ENCODE measurements around the gene THRA.
A peak's percentile ranks its signal among the peaks of the same experiment; 100 is the strongest.

The THRA gene

GRCh38 chr17:40099619-40100418, 37.1 kb downstream of the THRA start:
- no peak for DNase-seq (ENCODE audit: low read depth in 2 of 2)

GRCh38 chr17:40100419-40100668, 37.6 kb downstream of the THRA start, which contains the start of gene NR1D1:
NR1D1 (minus strand) TSS chr17:40100589; CDS start chr17:40100094, 495 bp downstream.
- DNase-seq (ENCODE audit: low read depth in 2 of 2) = no peak

DNA sequence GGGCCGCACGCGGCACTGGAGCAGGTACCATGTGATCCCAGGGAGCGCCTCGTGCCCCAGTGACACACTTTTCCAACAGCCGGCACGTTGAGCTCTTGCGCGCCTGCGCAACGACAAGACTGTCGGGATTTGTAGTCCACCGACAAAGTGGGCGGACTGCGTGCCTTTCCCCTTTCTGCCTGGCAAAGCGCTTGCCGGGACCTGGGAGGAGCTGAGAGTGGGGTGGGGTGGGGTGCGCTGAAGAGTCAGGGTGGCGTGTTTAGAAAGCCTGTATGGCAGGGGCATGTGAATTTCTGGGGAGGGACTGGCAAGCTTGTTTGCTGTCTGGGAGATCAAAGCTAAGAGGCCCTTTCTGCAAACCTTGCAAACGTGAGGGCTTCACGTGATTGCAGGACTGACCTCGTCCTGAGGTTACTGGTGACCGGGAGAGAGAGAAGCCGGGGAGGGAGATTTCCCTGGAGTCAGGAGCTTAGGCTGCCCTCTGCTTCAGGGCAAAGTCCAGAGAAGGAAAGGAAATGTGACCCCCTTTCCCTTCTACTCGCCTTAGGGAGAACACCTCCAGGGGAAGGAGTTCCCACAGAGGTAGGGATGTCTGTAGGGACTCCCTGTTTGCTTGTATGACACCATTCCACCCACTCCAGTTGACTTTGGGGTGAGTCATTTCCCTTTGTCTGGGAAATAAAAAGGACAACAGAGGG, 38.1 kb downstream of the THRA start:
- DNase-seq (ENCODE audit: low read depth in 2 of 2) = peak; percentile 81 to 86

GRCh38 chr17:40101367-40102210, 38.8 kb downstream of the THRA start:
- DNase-seq (ENCODE audit: low read depth in 2 of 2) = no peak

DNA sequence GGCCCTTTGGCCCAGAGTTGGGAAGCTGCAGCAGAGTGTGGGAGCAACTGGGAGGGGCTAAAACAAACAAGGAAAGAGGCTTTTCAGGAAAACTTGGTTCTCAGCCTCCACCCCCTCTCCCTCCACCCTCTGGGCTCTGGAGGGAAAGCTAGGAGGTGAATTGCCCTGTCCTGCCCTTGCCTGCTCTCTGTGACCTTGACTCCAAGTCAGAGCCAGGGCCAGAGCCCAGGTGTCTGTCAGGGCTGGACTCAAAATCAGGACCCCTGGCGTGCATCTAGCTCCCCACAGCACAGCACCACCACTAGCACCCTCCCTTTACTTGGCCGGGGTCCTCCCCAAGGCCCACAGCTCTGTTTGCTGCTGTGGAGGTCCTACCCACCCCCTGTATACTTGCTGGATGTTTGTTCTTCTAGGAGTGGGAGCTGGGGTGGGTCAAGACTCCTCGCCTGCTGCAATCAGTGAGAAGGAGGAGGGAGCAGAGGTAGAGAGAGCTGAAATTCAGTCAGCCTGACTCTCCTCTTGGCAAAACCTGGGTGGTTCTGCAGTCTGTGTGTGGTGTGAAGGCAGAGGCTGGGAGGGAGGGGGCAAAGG, 40.4 kb downstream of the THRA start:
- DNase-seq (ENCODE audit: low read depth in 2 of 2) = no peak

- DNase-seq (ENCODE audit: low read depth in 2 of 2) = no peak
Measured at GRCh38 chr17:40103688-40104087, 40.9 kb downstream of the THRA start.

- no peak for DNase-seq (ENCODE audit: low read depth in 2 of 2)
Measured at GRCh38 chr17:40104594-40105486, 42.1 kb downstream of the THRA start.

DNA sequence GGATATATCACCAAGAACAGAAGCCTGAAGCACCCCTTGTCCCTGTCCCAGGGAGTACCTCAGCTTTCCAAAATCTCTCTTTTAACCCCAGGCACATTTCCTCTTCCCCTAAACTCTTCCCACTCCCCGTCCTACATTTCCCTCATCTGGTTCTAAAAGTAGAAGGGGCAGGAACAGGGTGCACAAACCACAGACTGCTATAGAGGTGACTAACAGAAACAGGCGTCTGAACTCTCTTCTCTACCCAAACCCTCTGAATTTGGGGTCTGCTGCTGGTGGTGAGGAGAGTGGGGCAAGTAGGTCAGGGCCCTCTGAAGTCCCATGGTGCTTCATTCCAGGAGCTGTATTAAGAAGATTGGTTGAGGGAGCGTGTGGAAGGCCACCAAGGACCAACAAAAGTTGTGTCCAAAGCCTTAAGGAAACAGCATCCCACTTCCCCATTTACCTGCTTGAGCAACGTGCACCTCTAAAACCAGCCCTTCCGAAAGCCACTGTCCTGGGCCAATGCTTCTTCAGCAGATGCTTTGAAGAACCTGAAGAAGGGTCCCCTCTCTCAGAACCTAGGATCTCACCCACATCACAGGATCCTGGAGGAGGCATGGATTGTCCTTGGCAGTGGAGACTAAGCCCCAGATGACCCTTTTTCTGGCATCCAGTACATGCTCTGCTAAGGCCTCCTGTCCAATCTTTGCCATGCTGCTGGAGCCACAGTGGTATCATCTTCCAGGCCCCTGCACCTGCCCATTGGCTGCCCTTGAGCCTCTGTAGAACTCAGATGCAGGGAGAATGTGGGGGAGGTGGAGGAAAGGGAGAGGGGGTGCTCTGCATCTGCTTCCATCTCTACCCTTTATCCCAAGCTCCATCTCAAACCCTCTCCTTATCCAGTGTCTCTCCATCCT, 43.3 kb downstream of the THRA start:
- DNase-seq (ENCODE audit: low read depth in 2 of 2) = no peak

DNA sequence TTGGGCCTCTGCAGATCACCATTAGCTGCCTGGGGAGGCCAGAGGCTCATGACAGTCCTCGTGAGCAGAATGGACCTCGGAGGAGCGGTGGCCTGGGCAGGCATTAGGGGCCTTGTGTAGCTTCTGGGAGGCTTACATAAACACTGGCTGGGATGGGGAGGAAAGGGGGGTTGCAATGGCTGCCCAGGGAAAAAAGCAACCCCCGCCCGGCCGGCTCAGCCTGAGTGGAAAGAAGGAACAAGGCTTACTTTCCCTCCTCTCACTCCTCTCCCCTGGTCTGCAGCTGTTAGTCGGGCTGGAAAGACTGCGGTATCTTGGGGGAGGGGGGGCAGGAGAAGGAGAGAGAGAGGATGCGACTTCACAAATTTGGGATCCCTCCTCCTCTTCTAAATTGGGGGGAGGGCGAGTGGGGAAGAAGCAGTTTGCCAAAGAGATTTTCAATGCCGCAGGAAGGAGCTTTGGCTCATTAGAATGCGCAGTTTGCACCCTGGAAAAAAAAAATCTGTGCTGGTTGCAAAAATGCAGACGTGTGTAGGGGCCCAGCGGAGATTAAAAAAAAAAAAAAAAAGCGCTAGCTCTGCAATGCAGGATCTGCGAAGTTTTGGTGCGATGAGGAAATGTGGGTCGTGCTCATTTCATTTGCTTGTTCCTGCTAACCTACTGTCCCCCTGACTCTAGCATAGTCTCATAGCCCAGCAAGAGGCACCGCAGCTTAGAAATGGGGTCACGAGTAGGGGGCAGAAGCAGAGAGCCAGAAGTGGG, 44.2 kb downstream of the THRA start:
- DNase-seq (ENCODE audit: low read depth in 2 of 2) = no peak

DNA sequence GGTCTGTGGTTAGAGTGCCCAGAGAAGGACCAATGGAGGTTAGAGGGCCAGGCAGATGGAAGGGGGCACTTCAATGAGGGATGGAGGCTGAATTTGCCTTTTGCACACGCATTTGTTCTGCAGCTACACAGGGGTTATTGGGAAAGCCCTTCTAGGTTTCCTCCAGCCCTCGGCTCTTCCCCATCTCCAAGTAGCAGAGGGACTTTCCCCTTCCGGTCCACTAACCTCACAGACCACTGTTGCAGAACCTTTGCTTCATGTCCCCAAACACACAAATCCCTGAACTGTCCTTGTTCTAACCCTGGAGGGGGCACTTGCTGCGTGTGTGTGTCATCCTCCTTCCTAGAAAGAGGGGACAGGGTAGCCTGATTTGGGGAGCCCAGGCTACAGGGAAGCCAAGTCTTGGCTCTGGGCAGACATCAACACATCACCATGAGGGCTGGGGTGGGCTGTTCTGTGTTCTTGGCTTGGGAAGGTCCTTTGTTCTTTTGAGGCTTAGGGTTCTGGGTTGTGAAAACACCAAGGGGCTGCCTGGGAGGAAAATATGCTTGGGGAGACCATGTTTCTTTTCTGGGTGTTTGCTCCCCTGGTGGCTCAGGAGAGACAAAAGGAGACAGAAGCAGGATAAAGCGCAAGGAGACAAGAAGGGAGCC, 44.9 kb downstream of the THRA start:
- DNase-seq (ENCODE audit: low read depth in 2 of 2) = no peak

- no peak for DNase-seq (ENCODE audit: low read depth in 2 of 2)
Measured at GRCh38 chr17:40108970-40109824, 46.4 kb downstream of the THRA start.

DNA sequence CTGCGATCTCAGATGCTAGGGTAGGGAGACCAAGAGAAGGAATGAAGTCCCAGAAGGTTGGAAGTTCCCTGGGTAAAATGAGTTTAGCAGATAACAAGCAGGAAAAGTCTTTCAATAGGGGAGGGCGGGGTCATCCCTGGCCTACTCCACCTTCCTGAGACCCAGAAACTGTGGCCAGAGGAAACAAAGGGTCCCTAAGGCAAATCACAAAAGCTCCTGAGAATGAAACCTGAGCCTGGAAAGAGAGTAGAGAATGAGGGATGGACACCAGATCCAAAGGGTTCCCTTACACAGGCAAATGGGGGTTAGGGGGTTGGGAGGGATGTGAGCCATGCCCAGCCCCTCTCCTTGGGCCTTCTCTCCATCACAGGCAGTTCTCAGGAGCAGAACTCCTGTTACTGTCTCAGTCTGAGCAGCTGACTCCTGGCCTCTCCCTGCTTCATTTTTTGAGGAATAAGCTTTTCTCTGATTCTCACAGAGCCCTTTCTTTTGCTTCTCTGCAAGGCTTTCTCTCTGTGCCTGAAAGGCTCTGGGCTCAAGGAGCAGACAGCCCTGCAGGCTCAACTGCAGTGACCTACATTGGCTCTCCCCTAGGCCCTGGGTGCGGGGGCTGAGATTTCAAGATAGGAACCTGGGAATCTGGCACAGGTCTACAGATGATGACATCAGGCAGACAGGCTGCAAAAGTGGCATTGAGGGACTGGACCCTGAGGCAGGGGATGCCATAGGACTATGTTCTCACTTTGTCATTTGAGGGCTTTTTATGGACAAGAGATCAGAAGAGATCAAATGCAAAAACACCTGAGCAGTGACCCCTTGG, 47.5 kb downstream of the THRA start:
- no peak for DNase-seq (ENCODE audit: low read depth in 2 of 2)

DNA sequence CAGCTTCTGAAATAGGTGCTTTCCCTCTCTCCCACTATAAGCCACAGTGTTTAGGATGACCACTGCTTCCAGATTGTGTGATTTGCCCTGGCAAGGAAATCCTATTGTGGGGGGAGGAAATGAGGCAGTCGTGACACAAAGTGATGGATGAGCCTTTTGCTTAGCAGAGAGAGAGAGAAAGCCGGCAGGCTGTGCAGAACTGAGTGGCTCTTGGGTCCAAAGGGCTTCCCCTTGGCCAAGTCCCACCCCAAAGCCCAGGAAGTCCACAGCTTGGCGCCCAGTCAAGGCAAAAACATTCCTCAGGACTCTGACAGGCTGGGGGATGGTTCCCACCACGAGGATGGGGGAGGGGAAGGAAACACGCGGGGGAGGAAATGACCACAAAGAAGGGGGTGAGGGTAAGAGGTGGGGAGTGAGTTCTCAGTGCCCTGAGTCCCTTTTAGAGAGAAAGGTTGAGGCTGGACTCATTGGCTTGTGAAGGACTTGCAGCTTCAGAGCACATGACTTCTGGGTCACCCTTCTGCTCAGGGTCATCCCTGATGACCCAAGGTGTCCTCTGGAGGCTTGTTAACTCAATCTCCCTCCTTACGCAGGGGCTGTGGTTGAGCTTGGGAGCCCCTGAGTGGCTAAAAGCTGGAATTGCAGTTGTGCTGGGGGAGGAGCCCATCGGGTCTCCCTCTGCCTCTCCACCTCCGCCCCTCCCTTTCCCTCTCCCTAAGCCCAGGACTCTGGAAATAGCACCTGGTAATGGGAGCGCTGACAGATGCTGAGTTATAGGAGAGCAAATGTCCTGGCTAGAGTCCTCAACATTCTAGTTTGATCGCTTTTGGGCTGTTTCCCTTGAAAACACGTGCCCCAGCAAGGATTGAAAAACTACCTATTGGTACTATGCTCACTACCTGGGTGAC, 48.7 kb downstream of the THRA start:
- peak; percentile 42 to 59 for DNase-seq (ENCODE audit: low read depth in 2 of 2)

- no peak for DNase-seq (ENCODE audit: low read depth in 2 of 2)
Measured at GRCh38 chr17:40112191-40112711, 49.5 kb downstream of the THRA start.

GRCh38 chr17:40112718-40113109, 49.9 kb downstream of the THRA start:
- no peak for DNase-seq (ENCODE audit: low read depth in 2 of 2)
